Measurements from ENCODE around the gene GZMM.

The GZMM gene

DNA sequence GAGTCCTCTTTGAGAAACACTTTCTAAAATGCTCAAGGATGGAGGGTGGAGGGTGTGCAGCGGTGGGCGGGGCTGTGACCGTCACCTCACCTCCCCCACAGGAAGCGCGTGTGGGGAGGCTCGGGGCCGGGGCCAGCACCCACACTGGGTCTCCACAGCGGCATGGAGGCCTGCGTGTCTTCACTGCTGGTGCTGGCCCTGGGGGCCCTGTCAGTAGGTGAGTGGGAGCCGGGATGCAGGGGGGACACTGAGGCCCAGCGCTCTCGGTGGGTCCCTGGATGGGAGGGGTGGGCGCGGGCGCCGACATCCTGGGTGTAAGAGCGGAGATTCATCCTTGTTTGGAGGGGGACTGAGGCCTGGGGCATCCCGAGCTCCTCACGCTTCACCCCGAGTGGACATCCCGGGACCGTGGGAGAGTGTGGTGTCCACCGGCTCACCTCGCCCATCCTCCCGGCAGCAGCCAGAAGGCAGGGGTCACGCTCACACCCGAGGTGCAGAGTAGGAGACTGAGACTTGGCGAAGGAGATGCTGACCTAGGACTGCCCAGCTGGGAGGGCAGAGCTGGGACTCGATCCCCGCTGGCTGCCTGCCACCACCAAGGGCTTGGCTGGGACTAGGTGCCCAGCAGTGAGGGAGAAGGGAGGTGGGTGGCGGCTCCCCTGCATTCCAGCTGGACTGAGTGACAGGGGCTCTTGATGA, at the start of gene GZMM:
Gene GZMM, plus strand, starts transcription at position 144 of the 699 bp plus-strand sequence. Its CDS starts 19 bp downstream, at position 163.
- no peak for DNase-seq

DNA sequence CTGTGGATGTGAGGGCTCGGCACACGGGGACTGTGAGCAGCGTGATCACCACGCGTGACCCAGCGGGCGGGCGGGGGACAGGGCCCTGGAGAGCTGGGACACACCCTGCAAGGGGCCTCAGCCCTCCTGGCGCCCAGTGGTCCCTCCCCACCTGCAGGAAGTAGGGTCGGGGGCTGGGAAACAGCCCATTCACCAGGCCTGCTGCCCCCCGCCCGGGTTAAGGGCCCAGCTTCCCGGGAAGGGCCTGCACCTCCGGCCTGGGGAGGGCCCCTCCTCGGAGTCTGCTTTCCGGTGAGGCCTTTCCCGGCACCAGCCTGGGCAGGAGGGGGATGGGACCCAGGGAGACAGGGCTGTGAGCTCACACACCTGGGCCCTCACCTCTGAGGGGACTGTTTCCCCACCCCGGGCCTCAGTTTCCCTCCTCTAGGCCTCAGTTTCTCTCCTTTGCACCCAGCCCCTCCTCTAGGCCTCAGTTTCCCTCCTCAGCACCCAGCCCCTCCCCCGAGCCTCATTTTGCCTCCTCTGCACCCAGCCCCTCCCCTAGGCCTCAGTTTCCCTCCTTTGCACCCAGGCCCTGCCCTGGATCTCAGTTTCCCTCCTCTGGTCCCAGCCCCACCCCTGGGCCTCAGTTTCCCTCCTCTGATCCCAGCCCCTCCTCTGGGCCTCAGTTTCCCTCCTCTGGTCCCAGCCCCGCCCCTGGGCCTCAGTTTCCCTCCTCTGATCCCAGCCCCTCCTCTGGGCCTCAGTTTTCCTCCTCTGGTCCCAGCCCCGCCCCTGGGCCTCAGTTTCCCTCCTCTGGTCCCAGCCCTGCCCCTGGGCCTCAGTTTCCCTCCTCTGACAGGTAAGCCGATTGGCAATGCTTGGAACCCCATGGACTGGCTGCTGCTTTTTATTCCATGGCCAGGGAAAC, 49.4 kb upstream of the GZMM start:
- DNase-seq = no peak

DNA sequence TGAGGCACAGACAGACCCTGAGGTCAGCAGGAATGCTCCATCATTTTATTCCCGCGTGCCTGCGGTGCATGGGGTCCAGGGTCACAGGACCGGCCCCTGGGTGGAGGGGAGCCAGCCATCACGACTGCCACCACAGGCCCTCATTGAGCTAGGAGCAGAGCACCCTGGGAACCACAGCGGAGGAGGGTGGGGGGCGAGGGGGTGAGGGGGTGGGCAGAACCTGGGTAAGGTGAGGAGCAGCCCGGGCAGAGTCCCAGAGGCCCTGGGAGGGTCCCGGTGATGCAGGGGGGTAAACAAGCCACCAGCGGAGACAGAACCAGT, 48.8 kb upstream of the GZMM start:
- DNase-seq = no peak

DNA sequence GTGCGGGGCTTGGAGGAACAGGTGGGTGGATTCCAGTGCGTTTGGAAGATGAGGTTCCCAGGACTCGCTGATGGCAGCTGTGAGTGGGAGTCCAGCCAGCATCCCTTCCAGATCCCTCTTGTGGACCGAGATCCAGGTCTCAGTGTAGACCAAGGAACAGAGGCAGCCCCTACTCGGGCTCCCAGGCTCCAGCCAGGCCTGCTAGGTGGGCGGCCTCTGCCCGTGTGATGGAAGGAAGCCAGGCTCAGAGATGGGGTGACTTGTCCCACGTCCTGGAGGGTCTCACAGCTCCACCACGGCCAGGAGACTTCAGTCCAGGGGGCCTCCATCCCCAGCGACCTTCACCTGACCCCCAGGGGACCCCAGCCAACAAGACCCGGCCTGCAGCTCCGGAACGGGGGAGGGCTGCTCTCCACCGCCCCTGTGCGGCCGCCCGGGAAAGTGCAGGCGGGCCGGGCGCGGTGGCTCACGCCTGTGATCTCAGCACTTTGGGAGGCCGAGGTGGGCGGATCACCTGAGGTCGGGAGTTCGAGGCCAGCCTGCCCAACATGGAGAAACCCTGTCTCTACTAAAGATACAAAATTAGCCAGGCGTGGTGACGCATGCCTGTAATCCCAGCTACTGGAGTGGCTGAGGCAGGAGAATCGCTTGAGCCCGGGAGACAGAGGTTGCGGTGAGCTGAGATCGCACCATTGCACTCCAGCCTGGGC, 48.3 kb upstream of the GZMM start:
- DNase-seq = no peak

DNA sequence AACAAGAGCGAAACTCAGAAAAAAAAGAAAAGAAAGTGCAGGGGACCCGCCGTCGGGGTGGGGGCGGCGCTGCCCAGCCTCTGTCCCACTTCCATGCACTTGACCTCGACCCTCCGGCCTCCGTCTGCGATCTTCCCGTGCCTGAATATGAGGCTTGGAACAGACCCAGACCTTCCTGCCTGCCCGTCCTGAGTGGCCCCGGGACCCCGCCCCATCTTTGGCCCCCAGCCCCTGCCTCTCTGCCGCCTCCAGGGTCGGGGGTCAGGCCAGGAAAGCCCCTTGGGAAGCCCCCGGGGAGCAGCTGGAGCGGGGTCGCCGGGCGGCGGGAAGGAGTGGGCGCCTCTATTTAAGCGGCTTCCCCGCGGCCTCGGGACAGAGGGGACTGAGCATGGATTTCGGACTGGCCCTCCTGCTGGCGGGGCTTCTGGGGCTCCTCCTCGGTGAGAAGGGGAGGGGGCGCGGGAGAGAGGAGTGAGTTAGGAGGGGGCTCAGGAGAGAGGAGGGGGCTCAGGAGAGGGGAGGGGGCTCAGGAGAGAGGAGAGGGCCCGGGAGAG, 47.7 kb upstream of the GZMM start, which contains the start of gene MADCAM1:
Gene MADCAM1, plus strand, starts transcription at position 375 of the 554 bp plus-strand sequence. Its CDS starts 14 bp downstream, at position 389.
- DNase-seq = no peak

DNA sequence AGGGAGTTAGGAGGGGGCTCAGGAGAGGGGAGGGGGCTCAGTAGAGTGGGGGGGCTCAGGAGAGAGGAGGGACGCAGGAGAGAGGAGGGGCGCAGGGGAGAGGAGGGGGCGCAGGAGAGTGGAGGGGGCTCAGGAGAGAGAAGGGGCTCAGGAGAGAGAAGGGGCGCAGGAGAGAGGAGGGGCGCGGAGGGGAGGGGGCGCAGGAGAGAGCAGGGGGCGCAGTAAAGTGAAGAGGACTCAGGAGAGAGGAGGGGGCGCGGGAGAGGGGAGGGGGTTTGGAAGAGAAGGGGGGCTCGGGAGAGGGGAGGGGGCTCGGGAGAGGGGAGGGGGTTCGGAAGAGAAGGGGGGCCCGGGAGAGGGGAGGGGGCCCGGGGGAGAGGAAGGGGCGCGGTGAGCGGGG, 46.9 kb upstream of the GZMM start:
- no peak for DNase-seq

DNA sequence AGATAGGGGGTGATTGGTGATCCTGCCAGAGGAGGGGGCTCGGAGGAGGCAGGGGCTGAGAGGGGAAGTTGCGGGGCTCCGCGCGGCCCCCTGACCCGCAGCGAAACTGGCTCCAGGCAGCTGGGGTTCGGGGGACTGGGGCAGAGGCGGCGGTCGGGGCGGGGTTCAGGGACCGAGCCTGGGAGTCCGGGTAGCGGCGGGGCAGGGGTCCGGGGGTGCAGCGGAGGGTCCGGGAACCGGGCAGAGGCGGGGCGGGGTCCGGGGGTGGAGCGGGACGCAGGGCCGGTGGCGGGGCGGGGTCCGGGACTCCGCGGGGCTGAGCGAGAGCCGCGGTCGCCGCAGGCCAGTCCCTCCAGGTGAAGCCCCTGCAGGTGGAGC, 46.4 kb upstream of the GZMM start:
- DNase-seq = no peak

DNA sequence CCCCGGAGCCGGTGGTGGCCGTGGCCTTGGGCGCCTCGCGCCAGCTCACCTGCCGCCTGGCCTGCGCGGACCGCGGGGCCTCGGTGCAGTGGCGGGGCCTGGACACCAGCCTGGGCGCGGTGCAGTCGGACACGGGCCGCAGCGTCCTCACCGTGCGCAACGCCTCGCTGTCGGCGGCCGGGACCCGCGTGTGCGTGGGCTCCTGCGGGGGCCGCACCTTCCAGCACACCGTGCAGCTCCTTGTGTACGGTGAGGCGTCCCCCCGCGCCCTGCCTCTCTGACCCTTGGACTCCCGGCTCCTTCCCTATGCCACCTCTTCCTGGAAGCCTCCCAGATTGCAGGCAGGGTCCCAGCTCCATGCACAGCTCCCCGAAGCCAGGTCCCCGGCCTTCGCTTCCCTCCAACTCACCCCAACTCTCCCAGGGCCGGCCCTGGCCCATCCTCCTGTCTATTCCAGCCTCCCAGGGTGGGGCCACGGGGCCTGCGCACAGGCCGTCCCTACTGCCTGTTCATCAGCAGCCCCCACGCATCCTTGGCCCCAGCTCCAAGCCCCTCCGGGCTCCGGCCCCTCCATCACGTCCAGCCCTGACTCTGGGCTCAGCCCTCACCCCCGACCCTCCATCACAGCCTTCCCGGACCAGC, 45.9 kb upstream of the GZMM start:
- DNase-seq = no peak

DNA sequence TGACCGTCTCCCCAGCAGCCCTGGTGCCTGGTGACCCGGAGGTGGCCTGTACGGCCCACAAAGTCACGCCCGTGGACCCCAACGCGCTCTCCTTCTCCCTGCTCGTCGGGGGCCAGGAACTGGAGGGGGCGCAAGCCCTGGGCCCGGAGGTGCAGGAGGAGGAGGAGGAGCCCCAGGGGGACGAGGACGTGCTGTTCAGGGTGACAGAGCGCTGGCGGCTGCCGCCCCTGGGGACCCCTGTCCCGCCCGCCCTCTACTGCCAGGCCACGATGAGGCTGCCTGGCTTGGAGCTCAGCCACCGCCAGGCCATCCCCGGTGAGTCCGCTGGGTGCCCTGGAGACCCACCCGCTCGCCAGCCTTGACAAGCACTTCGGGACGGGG, 45.4 kb upstream of the GZMM start:
- DNase-seq = no peak

DNA sequence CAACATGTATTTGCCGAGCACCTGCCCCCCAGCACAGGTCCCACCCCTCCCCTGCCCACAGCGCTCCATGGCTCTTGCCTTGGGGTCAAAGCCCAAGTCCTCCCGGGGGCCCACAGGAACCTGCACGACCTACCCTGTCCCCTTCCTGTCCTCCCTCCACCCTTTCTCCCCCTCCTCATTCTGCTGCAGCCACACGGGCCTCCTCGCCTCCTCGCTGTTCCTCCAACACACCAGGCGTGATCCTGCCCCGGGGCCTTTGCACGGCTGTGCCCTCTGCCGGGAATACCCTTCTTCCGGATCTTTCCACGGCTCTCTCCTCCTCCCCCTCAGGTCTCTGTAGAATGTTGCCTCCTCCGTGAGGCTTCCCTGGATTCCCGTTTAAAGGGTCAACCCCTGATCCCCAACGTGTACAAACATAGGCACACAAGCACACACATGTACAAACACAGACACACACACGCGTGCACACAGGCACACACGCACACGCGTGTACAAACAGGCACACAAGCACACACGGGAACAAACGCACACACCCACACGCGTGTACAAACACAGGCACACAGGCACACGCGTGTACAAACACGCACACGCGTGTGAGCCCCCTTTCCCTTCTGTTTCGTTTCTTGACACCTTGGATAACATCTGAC, 44.8 kb upstream of the GZMM start:
- no peak for DNase-seq

DNA sequence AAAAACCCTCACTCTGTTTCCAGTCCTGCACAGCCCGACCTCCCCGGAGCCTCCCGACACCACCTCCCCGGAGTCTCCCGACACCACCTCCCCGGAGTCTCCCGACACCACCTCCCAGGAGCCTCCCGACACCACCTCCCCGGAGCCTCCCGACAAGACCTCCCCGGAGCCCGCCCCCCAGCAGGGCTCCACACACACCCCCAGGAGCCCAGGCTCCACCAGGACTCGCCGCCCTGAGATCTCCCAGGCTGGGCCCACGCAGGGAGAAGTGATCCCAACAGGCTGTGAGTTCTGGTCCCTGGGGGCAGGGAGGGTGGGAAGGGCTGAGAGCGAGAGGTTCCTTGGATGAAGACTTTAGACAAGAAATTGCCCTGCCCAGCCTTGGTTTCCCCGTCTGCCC, 42.2 kb upstream of the GZMM start:
- DNase-seq = no peak

DNA sequence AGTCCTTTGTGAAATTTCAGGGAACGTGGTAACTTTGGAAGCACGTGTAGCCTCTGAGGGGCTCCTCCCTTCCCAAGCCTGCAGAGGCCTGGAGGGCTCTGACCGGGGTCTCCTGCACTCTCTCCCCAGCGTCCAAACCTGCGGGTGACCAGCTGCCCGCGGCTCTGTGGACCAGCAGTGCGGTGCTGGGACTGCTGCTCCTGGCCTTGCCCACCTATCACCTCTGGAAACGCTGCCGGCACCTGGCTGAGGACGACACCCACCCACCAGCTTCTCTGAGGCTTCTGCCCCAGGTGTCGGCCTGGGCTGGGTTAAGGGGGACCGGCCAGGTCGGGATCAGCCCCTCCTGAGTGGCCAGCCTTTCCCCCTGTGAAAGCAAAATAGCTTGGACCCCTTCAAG, 39.2 kb upstream of the GZMM start:
- no peak for DNase-seq

DNA sequence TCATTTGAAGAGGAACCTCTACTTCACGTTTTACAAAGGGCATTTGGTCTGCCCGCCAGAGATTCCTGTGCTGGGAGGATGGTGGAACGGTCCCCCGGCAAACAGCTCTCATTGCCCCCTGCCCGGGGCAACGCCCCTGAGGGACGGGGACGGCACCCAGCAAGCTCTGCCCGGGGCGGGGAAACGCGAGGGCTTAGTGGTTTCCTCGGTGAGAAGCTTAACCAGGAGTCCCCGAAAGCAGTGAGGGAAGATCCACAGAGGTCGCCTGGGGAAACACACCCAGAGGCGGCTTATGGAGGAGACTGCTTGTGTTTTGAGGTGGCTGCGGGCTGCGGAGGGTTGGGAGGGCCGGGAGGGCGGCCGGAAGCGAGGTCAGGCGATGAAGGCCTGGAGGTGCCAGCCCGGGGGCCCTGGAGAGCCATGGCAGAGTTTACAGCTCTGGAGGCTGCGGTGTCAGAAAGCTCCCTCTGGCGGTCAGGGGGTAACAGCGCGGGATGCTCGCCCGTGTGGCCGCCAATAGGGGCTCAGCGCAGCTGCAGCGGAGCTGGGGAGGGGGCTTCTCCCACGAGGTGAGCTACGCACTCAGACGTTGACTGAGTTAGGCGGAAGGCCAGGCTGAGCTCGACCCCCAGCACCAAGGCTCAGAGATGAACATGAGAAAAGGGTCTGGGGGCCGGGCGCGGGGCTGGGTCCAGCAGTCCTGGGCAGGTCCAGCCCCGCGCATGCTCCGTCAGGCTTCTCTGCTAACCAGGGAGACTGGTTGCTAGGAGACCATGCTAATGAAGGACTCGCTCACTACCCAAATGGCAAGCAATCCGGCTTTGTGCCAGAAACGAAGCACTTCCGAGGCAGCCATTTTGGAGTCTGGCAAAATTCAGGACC, 37.2 kb upstream of the GZMM start:
- peak; percentile 100 for DNase-seq

DNA sequence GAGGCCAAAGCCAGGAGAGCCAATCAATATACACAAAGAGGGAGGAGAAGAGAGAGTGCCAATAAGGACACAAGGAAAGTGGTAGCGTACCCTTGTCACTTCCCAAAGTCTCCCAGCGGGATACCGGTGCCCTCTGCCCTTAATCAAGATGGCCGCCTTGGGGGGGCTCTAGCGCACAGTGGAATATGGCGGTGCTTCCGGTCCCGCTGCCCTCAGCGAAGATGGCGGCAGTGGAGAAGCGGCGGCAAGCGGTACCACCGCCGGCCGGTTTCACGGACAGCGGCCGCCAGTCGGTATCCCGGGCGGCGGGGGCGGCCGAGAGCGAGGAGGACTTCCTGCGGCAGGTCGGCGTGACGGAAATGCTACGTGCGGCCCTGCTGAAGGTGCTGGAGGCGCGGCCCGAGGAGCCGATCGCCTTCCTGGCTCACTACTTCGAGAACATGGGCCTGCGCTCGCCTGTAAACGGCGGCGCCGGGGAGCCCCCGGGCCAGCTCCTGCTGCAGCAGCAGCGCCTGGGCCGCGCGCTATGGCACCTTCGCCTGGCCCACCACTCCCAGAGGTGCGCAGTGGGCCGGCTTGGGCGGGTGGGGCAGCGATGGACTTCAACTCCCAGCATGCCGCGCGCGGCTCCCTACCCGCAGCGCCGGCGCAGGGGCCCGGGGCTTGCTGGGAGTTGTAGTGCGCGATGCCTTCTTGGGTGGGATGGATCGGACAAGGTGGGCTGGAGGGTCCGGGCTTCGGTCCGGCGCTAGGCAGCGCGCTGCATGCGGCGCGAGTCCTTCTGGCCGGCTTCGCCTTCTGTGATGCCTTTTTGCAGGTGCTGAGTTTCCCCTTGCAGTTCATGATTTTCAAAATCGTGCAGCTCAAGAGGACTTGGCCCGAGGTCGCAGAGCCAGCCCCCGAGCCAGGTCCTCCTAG, 36.3 kb upstream of the GZMM start, which contains the start of gene TPGS1:
Gene TPGS1, plus strand, starts transcription at position 212 of the 918 bp plus-strand sequence. Its CDS starts 10 bp downstream, at position 222.
- peak; percentile 72 for DNase-seq

DNA sequence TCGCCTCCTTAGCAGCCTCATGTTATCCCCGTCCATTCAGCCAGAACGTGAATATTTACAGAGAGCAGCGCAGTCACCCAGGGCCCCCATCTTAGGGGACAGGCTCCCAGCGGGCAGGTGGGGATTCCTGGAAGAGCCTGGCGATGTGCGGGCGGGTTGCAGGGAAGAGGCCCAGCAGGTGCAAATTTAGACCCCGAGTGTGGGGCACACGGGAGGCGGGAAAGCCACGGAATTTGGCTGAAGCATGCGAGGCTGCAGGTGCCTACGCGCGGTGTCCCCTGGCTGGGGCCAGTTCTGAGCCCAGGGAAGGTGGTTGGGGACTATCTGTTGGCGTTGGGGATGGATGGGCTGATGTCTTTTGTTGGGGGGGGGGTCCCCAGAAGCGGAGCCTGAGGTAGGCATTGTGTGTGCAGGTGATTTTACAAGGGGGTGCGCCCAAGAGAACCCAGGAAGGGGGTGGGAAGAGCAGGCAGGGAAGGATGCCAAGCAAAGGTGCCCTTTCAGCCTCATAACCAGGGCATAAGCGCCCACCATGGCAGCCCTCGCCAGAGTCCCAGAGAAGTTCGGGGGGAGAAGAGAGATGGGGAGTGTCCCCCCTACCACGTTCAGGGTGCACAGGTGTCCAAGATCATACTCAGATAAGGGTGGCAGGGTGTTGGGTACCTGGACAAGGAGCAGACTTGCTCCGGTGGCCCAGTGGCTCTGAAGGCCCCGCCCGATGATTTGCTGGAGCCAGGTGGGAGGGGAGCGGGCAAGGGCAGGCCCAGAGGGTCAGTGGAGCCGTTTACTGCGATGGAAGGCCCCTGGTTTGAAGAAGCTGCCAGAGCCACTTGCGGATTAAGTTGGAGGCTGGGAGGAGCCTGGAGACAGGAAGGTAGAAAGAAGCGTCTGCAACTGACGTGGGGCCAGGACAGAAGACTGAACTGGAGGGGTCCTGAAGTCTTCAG, 35.4 kb upstream of the GZMM start:
- DNase-seq = no peak

DNA sequence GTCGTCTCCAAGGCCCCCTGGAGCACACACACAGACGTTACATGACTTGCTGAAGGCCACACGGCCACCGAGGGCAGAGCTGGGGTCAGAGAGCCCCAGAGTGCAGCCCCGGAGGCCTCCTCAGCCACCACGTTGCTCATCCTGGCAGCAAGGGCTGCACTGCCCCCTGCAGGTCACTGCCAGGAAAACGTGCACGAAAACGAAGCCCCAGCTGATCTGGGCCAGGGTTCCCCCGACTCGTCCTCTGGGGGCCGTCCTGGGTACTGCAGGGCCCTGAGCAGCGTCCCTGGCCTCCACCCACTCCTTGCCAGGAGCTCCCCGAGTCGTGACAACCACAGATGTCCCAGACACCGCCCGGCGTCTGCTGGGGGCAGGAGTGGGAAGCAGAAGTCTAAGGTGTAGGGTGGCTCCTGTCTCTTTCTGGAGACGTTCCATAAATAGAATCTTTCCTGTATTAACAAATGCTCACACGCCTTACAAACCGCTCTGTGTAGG, 33.2 kb upstream of the GZMM start:
- peak; percentile 96 for DNase-seq

DNA sequence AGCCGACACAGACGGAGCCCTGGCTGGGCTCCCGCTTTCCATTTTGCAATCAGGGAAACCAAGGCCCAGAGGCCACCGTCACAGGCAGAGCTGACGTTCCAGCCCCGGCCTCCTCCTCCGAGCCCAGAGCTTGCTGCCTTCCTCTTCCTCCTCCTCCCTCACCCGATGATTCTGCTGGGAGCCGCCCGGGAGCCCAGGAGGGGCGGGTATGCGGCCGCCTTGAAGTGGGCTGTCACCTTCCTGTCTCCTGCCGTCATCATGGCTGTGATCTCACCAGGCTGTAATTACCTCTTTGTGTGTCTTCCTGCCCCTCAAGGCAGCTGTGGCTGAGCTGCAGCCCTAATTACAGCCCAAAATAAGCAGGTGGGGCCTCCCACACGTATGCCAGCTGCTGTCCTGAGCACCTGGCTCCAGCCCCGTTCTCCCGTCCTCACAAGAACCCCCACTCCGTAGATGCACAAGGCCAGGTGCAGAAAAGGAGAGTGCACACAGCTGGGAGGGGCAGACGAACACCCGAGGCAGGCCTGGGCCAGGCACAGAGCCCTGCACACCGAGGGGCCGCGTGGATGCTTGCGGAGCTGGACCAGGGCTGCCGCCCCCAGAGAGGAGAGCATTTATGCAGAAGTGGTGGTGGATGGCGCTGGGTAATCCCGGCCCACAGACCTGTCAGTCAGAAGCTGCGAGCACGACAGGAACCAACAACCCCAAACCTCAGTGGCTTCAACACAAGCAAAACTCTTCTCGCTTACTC, 32.6 kb upstream of the GZMM start:
- DNase-seq = peak; percentile 66
